NCI-H1417 treated with DMSO at 0.1 percent for 48 hours (cell line): ENCODE measurements around the gene RDH14.
A peak's percentile ranks its signal among the peaks of the same experiment; 100 is the strongest.

ENCODE experiments used
- DNase-seq: peaks from one replicate; lab custom pipeline; 2025; lab: John Stamatoyannopoulos, UW

RDH14 gene

DNA sequence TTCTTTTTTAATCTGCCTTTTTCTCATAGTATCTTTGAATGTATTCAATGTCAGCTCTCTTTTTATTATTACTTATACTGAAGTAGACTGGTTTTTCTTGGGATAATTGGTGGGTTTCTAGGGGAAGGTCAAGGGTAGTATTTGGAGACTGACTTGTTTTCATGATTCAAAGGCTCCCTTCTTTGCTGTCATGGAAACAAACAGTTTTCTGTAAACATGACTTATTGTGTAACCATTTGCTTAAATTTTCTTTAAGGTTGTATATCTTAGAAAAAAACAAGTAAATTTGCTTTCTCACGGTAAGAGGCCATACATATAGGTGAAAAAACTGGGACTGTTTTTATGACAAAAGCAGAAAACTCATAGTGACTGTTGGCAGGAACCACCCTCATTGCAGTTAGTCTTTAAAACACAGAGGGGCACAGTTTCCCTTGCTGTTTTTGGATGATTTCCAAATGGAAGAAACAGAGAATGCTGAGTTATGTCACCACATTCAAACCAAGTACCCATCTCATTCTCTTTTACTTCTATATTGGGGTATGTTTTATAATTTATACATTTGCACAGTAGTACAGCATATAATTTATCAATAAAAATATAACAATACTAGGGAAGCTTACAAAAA lies 5.8 kb upstream of the RDH14 start:
- no peak for DNase-seq

DNA sequence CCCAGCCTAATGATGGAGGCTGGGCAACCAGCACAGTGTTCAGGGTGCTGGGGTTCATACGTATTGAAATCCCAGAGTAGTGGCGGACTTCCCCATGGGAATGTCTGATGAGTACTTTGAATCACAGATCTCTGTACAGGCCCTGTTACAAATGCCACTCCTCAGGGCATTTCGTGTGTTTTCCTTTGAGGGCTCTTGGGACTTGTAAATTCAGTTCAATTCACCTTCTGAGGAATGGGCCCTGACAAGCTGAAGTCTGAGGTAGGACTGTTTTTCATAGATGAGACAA lies 288 bp upstream of the RDH14 start:
- DNase-seq: no peak

DNA sequence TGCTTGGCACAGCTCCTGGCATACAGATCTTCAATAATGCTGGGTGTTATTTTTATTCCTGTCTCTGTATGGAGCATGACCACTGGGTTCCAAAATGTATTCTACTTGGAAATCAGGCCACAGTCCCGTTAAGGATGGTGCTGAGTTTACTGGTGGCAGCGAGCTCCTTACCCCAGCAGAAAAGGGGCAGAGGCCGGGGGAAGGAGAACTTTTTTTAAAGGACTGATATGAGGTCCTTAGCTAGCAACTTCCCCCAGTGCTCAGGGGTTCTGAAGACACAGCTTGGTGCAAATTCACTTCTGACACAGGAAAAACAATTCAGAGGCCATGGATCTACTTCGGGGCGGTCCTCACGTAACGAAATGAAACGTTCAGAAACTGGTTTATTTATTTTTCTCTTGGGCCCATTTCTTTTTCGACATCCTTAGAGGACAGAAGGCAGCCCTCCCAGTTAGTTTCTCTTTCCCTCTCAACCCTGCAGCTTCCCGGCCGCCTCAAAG lies 872 bp downstream of the RDH14 start:
- no peak for DNase-seq

- DNase-seq: no peak
Observed at GRCh38 chr2:18558458-18558857, 2.0 kb downstream of the RDH14 start.

- no peak for DNase-seq
Observed at GRCh38 chr2:18557121-18557520, 3.3 kb downstream of the RDH14 start.

DNA sequence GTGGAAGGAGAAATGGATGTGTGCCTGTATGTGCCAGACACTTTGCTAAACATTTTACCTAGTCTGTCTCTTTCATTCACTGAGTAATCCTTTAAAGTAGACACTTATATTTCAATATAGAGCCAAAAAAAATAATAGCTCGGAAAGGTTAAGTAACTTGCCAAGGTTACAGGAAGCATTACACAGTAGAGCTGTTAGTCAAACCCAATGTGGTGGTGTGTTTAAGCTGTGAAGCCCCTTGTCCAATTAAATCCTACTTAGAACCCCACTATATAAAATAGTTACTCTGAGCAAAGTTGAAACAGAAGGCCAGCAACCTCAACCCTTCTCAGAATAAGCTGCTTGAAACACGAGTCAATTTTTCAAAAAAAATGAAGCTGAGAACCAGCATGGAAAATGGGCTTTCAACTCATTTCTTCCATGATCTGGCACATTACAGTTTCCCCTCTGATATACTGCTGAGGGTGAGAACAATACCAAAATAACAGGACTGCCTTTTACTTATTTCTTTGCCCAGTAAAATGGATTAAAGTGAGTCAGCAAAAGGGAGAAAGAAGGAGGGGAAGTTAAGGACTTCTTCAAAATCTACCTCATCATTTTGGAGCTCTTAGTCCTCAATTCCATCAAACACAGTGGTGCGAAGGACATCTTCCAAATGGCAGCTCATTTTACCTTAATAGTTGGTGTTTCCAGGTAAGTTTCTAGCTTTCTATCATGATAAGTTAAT lies 7.9 kb downstream of the RDH14 start:
- DNase-seq: no peak

GRCh38 chr2:18551623-18552022 lies 8.8 kb downstream of the RDH14 start:
- DNase-seq: no peak

DNA sequence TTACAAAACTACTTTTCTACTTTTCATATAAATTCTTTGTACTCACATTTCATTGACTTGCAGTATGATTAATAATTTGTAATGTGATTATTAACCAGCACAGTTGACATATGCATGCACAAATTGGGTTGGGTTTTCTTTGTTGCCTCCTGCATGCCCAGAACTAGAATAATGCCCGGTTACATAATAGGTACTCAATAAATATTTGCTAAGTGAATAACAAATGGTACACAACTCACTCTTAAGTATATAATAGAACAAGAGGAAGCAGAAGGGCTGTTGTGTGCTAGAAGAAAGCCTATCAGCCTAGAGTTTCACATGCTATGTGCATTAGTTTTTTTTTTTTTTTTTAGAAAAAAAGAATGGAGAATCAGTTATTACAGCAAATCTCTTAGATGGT lies 9.3 kb downstream of the RDH14 start:
- DNase-seq: no peak

GRCh38 chr2:18550433-18550832 lies 10.0 kb downstream of the RDH14 start:
- DNase-seq: no peak

GRCh38 chr2:18549083-18549482 lies 11.4 kb downstream of the RDH14 start:
- DNase-seq: no peak

- DNase-seq: no peak
Observed at GRCh38 chr2:18548621-18549020, 11.8 kb downstream of the RDH14 start.

GRCh38 chr2:18546567-18546966 lies 13.9 kb downstream of the RDH14 start:
- DNase-seq: peak; percentile 54

DNA sequence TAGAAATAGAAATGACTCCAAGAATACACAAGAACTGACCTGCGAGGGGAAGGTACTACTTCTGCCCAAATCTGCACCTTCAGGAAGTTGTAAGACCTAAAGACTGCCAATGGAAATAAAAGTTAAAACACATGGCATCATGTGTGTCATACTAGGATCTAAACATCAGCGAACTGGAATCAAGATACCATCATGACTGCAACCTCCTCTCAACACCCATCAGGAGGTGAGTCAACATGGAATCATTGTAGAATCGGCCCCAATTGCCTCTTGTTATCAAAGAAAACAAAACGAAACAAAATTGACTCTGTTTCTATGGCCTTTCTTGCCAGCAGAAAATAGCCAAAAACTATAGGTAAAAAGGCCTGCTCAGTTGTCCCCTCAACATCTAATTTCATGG lies 15.1 kb downstream of the RDH14 start:
- no peak for DNase-seq

GRCh38 chr2:18544171-18544570 lies 16.3 kb downstream of the RDH14 start:
- no peak for DNase-seq

DNA sequence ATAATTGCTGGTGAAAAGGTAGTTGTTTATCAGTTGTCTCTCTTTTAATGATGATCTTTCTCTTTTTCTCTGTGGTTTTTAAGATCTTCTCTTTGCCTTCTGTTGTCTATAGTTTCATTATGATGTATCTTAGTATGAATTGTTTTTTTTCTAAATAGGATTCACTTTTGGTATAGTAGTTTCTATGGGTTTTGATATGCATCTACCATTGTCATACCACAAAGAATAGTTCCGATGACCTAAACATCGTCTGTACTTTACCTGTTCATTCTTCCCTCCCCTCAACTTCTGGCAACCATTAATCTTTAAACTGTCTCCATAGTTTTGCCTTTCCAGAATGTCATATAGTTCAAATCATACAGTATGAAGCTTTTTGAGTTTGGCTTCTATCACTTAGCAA lies 19.6 kb downstream of the RDH14 start:
- no peak for DNase-seq

- DNase-seq: no peak
Observed at GRCh38 chr2:18536697-18537096, 23.8 kb downstream of the RDH14 start.

GRCh38 chr2:18536100-18536499 lies 24.4 kb downstream of the RDH14 start:
- peak; percentile 82 for DNase-seq

DNA sequence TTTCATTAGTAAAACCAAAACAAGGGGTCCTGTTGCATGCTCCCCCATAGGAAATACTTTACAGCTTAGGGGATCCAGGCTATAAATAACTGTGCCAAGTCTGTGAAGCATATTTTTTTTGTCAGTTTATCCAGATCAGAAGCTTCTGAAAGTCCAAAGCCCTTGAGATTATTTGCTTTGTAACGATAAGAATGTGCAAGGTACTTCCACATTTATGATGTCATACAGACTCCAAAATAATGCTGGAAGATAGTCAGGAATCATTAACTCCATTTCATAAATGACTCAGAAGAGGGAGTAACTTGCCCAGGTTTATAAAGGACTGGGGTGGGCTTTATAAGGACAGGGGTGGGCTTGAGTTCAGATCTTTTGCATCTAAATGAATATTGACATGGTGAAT lies 29.3 kb downstream of the RDH14 start:
- no peak for DNase-seq

DNA sequence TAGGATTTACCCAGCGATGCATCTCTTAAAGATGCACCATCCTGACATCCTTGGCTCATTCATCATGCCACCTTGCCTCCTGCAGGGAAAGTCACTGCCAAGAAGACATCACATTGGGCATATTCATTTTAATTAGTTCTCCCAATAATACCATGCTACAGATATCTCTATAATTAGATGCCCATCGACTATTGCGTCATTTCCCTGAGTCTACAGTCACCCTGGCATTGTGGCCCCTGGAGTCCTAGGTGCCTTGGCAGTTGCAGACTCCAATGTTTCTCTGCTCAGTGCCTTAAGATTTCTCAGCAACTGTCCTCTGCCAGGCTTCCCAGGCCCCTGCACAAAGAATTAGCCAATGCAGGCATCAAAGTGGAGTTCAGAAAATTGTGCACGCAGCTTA lies 32.6 kb downstream of the RDH14 start:
- DNase-seq: no peak

DNA sequence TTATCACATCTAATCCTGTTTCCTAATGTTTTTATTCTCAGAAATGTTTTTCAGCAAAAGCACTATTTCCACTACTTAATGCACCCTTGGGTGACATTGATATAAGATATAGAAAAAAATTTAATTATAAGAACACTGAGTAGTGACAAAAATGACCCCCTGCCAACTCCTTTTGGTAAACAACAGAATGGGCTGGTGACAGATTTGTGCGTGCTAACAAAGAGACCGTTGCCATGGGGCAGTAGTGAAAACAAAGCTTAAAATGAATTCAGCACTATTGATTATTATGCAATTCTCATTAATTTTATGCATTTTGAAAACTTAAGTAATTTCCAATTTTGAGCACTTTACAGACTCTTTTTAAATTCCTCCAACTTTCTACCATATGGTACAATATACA lies 33.1 kb downstream of the RDH14 start:
- peak; percentile 48 for DNase-seq

DNA sequence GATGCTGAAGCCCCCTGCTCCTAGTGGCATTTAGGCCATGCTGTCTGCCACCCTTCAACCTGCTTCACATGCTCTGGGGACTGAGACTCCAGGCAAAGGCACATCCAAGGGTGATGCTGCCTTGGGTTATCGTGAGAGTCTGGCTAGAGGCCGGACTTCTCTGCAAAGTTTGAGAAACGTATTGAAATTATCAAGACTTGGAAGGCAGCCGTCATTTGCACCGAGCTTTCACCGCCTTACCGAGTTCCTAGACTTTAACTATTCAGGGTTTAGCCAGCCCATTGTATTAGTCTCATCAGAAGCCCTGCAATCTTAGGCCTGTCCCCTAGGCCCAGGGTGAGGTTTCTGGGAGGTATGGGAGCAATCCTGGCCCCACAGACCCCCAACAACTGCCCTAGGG lies 34.0 kb downstream of the RDH14 start:
- DNase-seq: no peak

- DNase-seq: no peak
Observed at GRCh38 chr2:18525852-18526251, 34.6 kb downstream of the RDH14 start.

DNA sequence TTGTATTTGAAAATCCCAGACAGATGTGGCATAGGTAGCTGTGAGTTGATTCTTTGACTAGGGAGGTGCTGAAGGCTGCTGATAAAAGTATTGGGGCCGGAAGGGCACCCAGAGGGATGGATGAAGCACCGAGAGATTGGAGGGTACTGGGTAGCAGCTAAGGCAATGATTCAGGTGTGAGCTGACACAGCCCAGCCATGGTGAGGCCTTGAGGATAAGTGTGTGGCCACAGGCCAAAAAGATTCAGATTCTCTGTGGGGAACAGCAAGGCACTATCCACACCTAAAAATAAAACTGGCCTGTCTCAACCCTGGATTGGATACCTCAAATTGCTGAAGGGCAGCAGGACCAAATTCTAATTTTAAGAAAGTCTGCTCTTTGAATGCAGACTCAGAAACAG lies 35.2 kb downstream of the RDH14 start:
- no peak for DNase-seq

- DNase-seq: no peak
Observed at GRCh38 chr2:18522484-18523146, 37.8 kb downstream of the RDH14 start.
